HUES6 (cell line): Measurements from ENCODE around the gene UTP20.
"Not testable (repeated sequence)": the region's sequence is repeated elsewhere in the genome, so short reads cannot be mapped to it uniquely, and the experiment has no call there.

Source experiments
- H3K27ac ChIP-seq: 2 replicates; pipeline ENCODE4 v1.7.0; 2013; ENCODE audit warnings: low read depth, mild to moderate bottlenecking, low read length, inconsistent platforms
- H3K27me3 ChIP-seq: 2 replicates; pipeline ENCODE4 v1.6.1; 2013; ENCODE audit warnings: low read length; ENCODE audit not compliant: control insufficient read depth, insufficient read depth
- H3K36me3 ChIP-seq: 2 replicates; pipeline ENCODE4 v1.6.1; 2013; ENCODE audit warnings: low read length; ENCODE audit not compliant: control insufficient read depth, insufficient read depth
- H3K4me1 ChIP-seq: 2 replicates; pipeline ENCODE4 v1.6.1; 2013; ENCODE audit warnings: low read length; ENCODE audit not compliant: control insufficient read depth, insufficient read depth
- H3K4me3 ChIP-seq: 2 replicates; pipeline ENCODE4 v1.5.1; 2013; ENCODE audit warnings: low read depth, low read length
- H3K9ac ChIP-seq: one replicate; pipeline ENCODE4 v1.6.1; 2013; ENCODE audit warnings: mild to moderate bottlenecking, low read length
- H3K9me3 ChIP-seq: 2 replicates; pipeline ENCODE4 v1.6.1; 2013; ENCODE audit warnings: low read depth, low read length; ENCODE audit not compliant: control insufficient read depth, insufficient read depth

Gene UTP20

DNA sequence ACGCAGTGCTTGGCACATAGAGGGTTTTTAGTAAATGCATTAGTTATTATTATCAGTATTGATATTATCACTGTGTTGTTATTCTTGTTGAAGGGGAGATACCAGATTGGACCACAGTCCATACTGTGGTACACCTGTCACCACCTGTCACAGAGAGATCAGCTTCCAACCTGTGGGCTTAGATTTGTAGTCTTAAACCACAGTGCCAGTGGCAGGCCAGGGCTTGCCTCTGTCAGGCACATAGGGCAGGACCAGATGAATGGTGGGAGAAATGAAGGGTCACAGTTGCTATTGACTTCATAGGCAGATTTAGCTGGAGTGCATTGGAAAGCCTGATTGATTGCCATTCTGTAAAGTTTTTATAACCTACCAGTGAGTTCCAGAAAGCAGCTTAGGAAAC, 92.5 kb downstream of the UTP20 start:
- no peaks in the 10 kb centered on the region for H3K9me3 ChIP-seq
- no peak overlapping the region for H3K4me3 ChIP-seq
- H3K9ac ChIP-seq = no peak overlapping the region
- no peak overlapping the region for H3K27ac ChIP-seq
- no peaks in the 10 kb centered on the region for H3K27me3 ChIP-seq
- H3K4me1 ChIP-seq = no peaks in the 10 kb centered on the region
- peaks cover 87% of the 10 kb centered on the region for H3K36me3 ChIP-seq

DNA sequence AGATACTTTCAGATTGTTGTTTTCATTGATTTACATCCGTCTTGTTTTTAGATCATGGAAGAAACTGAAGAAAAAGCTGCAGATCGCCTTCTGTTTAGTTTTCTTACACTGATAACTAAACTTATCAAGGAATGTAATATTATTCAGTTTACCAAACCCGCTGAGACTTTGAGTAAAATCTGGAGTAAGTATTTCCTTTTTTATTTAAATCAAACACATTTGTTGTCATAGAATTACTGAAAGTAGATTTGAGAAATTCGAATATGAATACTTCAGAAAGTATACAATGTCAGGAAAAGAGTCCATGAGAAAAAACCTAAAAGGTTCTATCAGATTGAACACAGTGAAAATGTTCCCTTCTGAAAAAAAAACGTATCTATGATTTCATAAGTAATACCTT, 95.7 kb downstream of the UTP20 start:
- peaks cover 87% of the 10 kb centered on the region for H3K36me3 ChIP-seq
- no peak overlapping the region for H3K4me3 ChIP-seq
- H3K9me3 ChIP-seq = no peaks in the 10 kb centered on the region
- H3K27ac ChIP-seq = no peak overlapping the region
- no peak overlapping the region for H3K9ac ChIP-seq
- no peaks in the 10 kb centered on the region for H3K27me3 ChIP-seq
- H3K4me1 ChIP-seq = no peaks in the 10 kb centered on the region

DNA sequence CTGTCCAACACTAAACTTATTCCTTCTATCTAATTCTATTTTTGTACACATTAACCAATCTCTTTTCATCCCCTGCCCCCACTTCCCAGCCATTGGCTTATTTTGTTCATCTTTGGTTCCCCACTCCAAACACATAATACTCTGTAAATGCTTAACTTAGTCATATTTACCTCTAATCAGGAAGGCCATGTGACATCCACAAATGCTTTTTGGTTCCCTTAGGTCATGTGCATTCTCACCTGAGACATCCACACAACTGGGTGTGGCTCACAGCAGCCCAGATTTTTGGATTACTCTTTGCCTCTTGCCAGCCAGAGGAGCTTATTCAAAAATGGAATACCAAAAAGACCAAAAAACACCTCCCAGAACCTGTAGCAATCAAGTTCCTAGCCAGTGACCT, 99.2 kb downstream of the UTP20 start:
- Histone ChIP-seq H3K9me3 (no peaks in the 10 kb centered on the region), H3K27me3 (no peaks in the 10 kb centered on the region), H3K4me3 (no peak overlapping the region), H3K27ac (no peak overlapping the region), H3K36me3 (peaks cover 89% of the 10 kb centered on the region), H3K4me1 (no peaks in the 10 kb centered on the region), H3K9ac (no peak overlapping the region)

DNA sequence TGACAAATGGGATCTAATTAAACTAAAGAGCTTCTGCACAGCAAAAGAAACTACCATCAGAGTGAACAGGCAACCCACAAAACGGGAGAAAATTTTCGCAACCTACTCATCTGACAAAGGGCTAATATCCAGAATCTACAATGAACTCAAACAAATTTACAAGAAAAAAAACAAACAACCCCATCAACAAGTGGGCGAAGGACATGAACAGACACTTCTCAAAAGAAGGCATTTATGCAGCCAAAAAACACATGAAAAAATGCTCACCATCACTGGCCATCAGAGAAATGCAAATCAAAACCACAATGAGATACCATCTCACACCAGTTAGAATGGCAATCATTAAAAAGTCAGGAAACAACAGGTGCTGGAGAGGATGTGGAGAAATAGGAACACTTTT, 111.3 kb downstream of the UTP20 start:
- not testable (repeated sequence) for H3K4me3 ChIP-seq, H3K27ac ChIP-seq, H3K27me3 ChIP-seq, H3K4me1 ChIP-seq, H3K9me3 ChIP-seq, H3K9ac ChIP-seq
- peaks cover 60% of the 10 kb centered on the region for H3K36me3 ChIP-seq

DNA sequence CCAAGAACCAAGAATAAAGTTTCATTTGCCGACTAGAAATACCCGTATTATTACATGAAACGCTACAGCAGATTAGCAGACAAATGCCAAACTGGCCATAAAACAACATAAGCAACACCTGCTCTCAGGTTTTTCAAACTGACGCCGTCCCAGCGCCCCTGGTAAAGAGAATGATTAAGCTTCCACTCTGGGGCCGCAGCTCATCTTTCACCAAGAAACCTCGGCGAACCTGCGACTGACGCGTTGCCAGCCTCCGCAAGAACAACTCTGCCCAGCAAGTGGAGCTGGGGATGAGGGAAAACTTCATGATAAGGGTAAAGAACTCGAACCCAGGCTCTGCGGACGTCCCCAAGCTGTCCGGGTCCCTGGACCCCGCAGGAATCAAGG, 127.1 kb downstream of the UTP20 start:
- H3K4me3 ChIP-seq = peak overlapping the region; percentile 97
- H3K4me1 ChIP-seq = 0 out of 2 replicates have a peak, but pooled peaks cover 3% of the 10 kb centered on the region
- H3K36me3 ChIP-seq = 0 out of 2 replicates have a peak, but pooled peaks cover 5% of the 10 kb centered on the region
- peak overlapping the region; percentile 98; the same call in 1 of the 2 replicates for H3K27ac ChIP-seq
- H3K27me3 ChIP-seq = no peaks in the 10 kb centered on the region
- H3K9me3 ChIP-seq = no peaks in the 10 kb centered on the region
- peak overlapping the region; percentile 95 for H3K9ac ChIP-seq

DNA sequence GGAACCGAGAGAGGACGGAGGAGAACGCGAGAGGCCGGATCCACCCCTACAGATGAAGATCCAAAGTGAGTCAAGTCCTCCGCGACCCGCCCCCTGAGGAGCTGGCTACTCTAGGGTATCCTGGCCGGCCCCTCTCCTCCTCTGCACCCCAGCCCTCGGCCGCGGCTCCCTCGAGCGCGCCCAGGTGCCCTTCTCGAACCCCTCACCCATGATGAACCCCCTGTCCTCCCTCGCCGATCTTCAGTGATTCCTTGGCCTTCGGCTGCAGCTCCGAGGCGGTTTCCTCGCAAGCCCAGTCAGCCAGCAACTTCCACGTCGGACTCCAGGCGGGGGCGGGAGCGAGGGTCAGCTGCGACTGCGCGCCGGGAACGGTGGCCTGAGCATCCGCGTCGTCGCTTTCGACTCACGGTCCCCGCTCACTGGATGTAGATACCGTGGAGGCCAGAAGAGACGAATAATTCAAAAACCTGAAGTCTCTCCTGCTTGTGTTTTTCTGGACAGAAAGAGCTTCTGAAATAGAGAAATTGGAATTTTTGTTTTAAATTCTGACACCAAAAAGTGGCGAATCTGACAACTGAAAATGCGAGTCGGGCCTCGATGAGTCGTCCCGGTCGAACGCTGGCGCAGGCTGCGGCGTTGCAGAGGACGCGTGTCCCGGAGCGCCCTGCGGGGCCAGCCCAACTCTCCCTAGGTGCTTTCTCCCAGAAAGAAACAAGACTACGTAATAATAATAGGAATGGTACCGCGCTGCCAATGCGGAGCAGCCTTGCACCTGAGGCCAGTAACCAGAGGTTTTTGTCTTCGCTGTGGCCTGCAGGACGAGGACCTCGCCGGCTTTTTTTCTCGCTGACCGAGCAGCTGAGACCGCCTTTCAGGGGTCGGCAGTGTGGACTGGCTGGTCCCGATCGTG, 127.8 kb downstream of the UTP20 start, which contains the start of gene ARL1:
Gene ARL1, minus strand, starts transcription at position 337 of the 910 bp plus-strand sequence. Its CDS starts 127 bp downstream, at position 210.
- Histone ChIP-seq H3K27ac (peak within 1 kb of the TSS; percentile 98), H3K9me3 (no peaks in the 10 kb centered on the region), H3K27me3 (no peaks in the 10 kb centered on the region), H3K4me1 (0 out of 2 replicates have a peak, but pooled peaks cover 3% of the 10 kb centered on the region), H3K36me3 (0 out of 2 replicates have a peak, but pooled peaks cover 2% of the 10 kb centered on the region), H3K4me3 (peak within 1 kb of the TSS; percentile 97), H3K9ac (peak within 1 kb of the TSS; percentile 95)

DNA sequence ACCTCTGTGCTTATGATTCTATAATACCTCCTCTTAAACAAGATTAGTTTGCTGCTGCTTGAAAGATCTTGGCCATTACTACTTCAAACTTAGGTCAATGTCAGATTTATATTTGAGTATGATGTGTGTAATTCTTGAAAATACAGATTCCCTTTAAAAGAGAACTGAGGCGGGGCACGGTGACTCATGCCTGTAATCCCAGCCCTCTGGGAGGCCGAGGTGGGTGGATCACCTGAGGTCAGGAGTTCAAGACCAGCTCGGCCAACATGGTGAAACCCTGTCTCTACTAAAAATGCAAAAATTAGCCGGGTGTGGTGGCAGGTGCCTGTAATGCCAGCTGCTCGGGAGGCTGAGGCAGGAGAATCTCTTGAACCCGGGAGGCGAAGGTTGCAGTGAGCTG, 130.3 kb downstream of the UTP20 start:
- H3K9ac ChIP-seq = not testable (repeated sequence)

DNA sequence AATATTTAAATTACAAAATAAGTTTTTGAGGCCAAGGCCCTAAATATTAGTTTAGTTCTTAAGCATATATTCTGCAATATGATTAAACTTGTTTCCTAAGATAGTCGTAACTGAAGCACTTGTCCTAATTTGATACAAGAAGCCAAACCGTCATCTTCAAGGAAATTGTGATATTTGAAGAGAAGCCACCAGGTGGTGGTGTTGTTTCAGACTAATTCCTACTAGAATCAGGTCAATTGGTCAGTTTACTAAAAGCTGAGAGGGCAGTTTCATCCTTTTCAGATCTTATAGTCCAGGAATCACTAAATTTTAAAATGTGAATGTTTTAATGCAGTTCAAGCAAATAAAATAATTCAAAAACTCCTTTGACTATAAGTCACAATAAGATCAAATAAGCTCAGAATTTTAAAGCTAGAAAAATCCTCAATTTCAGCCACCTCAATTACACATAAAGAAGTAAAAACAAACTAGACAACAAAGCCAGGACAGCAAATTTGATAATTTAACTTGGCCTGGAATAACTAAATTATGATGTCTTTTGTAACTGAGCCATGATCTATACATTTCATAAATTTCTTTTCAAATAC, 134.7 kb downstream of the UTP20 start:
- Histone ChIP-seq H3K9ac (no peak overlapping the region), H3K27me3 (no peaks in the 10 kb centered on the region), H3K4me1 (no peaks in the 10 kb centered on the region), H3K27ac (no peak overlapping the region), H3K9me3 (no peaks in the 10 kb centered on the region), H3K4me3 (no peak overlapping the region), H3K36me3 (no peaks in the 10 kb centered on the region)

More for the DNA sequence above, 130.3 kb downstream of the UTP20 start:
- H3K4me1 ChIP-seq, H3K27me3 ChIP-seq, H3K9me3 ChIP-seq, H3K36me3 ChIP-seq, H3K4me3 ChIP-seq, H3K27ac ChIP-seq: not testable (repeated sequence)

DNA sequence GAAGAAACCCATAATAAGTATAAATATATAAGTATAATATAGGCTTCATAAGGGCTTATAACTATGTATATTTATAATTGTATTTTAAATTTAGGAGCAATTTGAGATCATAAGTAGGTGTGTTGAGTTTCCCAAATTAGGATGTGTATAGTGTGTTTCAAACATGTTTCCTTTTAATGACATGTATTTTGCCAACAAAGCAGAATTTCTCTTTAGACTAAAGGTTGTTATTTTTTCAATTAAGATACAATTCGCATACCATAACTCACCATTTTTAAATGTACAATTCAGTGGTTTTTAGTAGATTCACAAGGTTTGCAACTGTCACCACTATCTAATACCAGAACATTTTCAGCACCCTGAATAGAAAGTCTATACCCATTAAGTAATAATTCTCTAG, 135.3 kb downstream of the UTP20 start:
- no peaks in the 10 kb centered on the region for H3K36me3 ChIP-seq
- no peaks in the 10 kb centered on the region for H3K4me1 ChIP-seq
- no peaks in the 10 kb centered on the region for H3K9me3 ChIP-seq
- no peaks in the 10 kb centered on the region for H3K27me3 ChIP-seq
- H3K4me3 ChIP-seq = no peak overlapping the region
- H3K9ac ChIP-seq = no peak overlapping the region
- H3K27ac ChIP-seq = no peak overlapping the region

DNA sequence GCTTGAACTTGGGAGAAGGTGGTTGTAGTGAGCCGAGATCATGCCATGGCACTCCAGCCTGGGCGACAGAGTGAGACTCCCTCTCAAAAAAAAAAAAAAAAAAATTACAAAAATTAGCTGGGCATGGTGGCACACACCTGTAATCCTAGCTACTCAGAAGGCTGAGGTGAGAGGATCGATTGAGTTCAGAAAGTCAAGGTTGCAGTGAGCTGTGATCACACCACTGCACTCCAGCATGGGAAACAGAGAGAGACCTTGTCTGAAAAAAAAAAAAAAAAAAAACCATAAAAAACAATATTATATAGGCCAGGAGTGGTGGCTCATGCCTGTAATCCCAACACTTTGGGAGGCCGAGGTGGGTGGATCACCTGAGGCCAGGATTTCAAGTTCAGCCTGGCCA, 142.2 kb downstream of the UTP20 start:
- not testable (repeated sequence) for H3K4me1 ChIP-seq, H3K36me3 ChIP-seq, H3K9ac ChIP-seq

DNA sequence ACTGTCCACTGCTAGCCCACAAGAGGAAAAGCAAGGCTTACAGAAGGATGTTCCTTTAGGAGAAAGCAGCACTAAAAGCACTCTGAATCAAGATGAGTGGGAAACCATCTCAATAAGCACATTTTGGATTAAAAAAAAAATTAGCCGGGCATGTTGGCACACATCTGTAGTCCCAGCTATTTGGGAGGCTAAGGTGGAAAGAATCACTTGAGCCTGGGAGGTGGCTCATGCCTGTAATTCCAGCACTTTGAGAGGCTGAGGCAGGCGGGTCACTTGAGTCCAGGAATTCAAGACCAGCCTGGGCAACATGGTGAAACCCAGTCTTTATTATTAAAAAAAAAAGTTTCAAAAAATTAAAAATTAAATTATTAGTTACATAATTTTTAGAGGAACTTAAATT, 144.7 kb downstream of the UTP20 start:
- Histone ChIP-seq H3K4me3 (no peak overlapping the region), H3K9ac (no peak overlapping the region), H3K9me3 (no peaks in the 10 kb centered on the region), H3K27me3 (no peaks in the 10 kb centered on the region), H3K36me3 (no peaks in the 10 kb centered on the region), H3K27ac (no peak overlapping the region), H3K4me1 (no peaks in the 10 kb centered on the region)

More for the DNA sequence above, 142.2 kb downstream of the UTP20 start:
- not testable (repeated sequence) for H3K27ac ChIP-seq, H3K9me3 ChIP-seq, H3K27me3 ChIP-seq, H3K4me3 ChIP-seq
